RWPE2 (cell line): ENCODE data around the gene STAT1.

Experiments used
- ATAC-seq: fragments of 200-7000 bp; cut with Tn5 transposase; 3 replicates; pipeline ENCODE4 v1.9.1; 2021; ENCODE audit warnings: low read depth
- DNase-seq: peaks from one replicate; pipeline ENCODE4 v3.0.0-alpha.2; 2020; ENCODE audit warnings: low spot score
- H3K27ac ChIP-seq: fragments of 450-650 bp; 2 replicates; pipeline ENCODE4 v1.5.1; 2017; ENCODE audit warnings: mild to moderate bottlenecking; ENCODE audit not compliant: poor library complexity, severe bottlenecking
- H3K27me3 ChIP-seq: fragments of 250-450 bp; sonication (Bioruptor Pico); 2 replicates; pipeline ENCODE4 v1.5.1; 2021; ENCODE audit warnings: mild to moderate bottlenecking, moderate library complexity; ENCODE audit not compliant: insufficient read depth, poor library complexity, severe bottlenecking
- H3K36me3 ChIP-seq: fragments of 250-450 bp; sonication (Bioruptor Pico); 2 replicates; pipeline ENCODE4 v1.5.1; 2020; ENCODE audit warnings: low read depth, mild to moderate bottlenecking, moderate library complexity
- H3K4me1 ChIP-seq: fragments of 250-450 bp; sonication (Bioruptor Pico); 2 replicates; pipeline ENCODE4 v1.5.1; 2021; ENCODE audit warnings: mild to moderate bottlenecking, moderate library complexity; ENCODE audit not compliant: insufficient read depth, poor library complexity, severe bottlenecking
- H3K4me3 ChIP-seq: fragments of 250-450 bp; sonication (Bioruptor Pico); 2 replicates; pipeline ENCODE4 v1.5.1; 2021; ENCODE audit warnings: mild to moderate bottlenecking, moderate library complexity; ENCODE audit not compliant: severe bottlenecking
- H3K9me3 ChIP-seq: fragments of 250-450 bp; sonication (Bioruptor Pico); 2 replicates; pipeline ENCODE4 v1.5.1; 2021; ENCODE audit warnings: mild to moderate bottlenecking, moderate library complexity; ENCODE audit not compliant: severe bottlenecking
- CTCF ChIP-seq: fragments of 450-650 bp; IDR thresholded peaks from one replicate; pipeline ENCODE4 v1.5.1; 2017; ENCODE audit warnings: mild to moderate bottlenecking, moderate library complexity; ENCODE audit not compliant: poor library complexity, severe bottlenecking

The STAT1 gene

GRCh38 chr2:190981333-190981732 is 32.6 kb downstream of the STAT1 start:
- H3K4me1 ChIP-seq = peaks cover 4% of the 10 kb centered on the region
- no peak overlapping the region for H3K27ac ChIP-seq
- no peak overlapping the region for H3K4me3 ChIP-seq
- TF ChIP-seq CTCF = no peak
- no peaks in the 10 kb centered on the region for H3K27me3 ChIP-seq
- ATAC-seq (no peak), DNase-seq (no peak)
- no peaks in the 10 kb centered on the region for H3K9me3 ChIP-seq
- H3K36me3 ChIP-seq = peaks cover 98% of the 10 kb centered on the region

- Histone ChIP-seq H3K36me3 (peaks cover 100% of the 10 kb centered on the region), H3K27ac (no peak overlapping the region), H3K4me3 (no peak overlapping the region), H3K27me3 (no peaks in the 10 kb centered on the region), H3K9me3 (no peaks in the 10 kb centered on the region), H3K4me1 (peaks cover 4% of the 10 kb centered on the region)
- DNase-seq (no peak), ATAC-seq (no peak)
- no peak for TF ChIP-seq CTCF
Observed at GRCh38 chr2:190980630-190981209, 33.3 kb downstream of the STAT1 start.

GRCh38 chr2:190979906-190980629 is 33.9 kb downstream of the STAT1 start:
- TF ChIP-seq CTCF = no peak
- DNase-seq (no peak), ATAC-seq (no peak)
- Histone ChIP-seq H3K4me1 (peaks cover 3% of the 10 kb centered on the region), H3K27me3 (no peaks in the 10 kb centered on the region), H3K27ac (no peak overlapping the region), H3K4me3 (no peak overlapping the region), H3K36me3 (peaks cover 100% of the 10 kb centered on the region), H3K9me3 (no peaks in the 10 kb centered on the region)

GRCh38 chr2:190978389-190979053 is 35.5 kb downstream of the STAT1 start:
- no peak overlapping the region for H3K4me3 ChIP-seq
- H3K4me1 ChIP-seq = no peaks in the 10 kb centered on the region
- no peaks in the 10 kb centered on the region for H3K27me3 ChIP-seq
- H3K9me3 ChIP-seq = no peaks in the 10 kb centered on the region
- H3K36me3 ChIP-seq = peaks cover 100% of the 10 kb centered on the region
- TF ChIP-seq CTCF = no peak
- peak; percentile 73 for ATAC-seq
- H3K27ac ChIP-seq = no peak overlapping the region
- DNase-seq = no peak

- ATAC-seq = no peak
- TF ChIP-seq CTCF = no peak
- no peaks in the 10 kb centered on the region for H3K9me3 ChIP-seq
- no peak overlapping the region for H3K4me3 ChIP-seq
- H3K27me3 ChIP-seq = no peaks in the 10 kb centered on the region
- peaks cover 99% of the 10 kb centered on the region for H3K36me3 ChIP-seq
- DNase-seq = no peak
- H3K27ac ChIP-seq = no peak overlapping the region
- H3K4me1 ChIP-seq = no peaks in the 10 kb centered on the region
Observed at GRCh38 chr2:190977505-190977904, 36.5 kb downstream of the STAT1 start.
